Keratinocyte (primary cell): ENCODE results near the gene MORF4L2. TPM values are rescaled to one million over a fixed set of nuclear protein-coding genes. Genes with fewer than 3 reads are reported as not detected.

Experiments
- DNase-seq: peaks from one replicate; pipeline ENCODE4 v3.0.0-alpha.2; 2011; ENCODE audit warnings: low read depth, missing footprints, low spot score
- FAIRE-seq: peaks from 2 replicates; lab custom pipeline; 2011; peaks lifted over from hg19 to GRCh38; lab: Jason Lieb, UNC
- H2AFZ ChIP-seq: 2 replicates; pipeline ENCODE4 v1.6.0; 2012; ENCODE audit warnings: low read length, control low read depth, inconsistent platforms; ENCODE audit not compliant: control insufficient read depth
- H3K27ac ChIP-seq: 2 replicates; pipeline ENCODE4 v1.5.1; 2011; ENCODE audit warnings: low read length; ENCODE audit not compliant: control insufficient read depth, insufficient read depth
- H3K27me3 ChIP-seq: 3 replicates; pipeline ENCODE4 v1.6.0; 2011; ENCODE audit warnings: low read length; ENCODE audit not compliant: control insufficient read depth, insufficient read depth; ENCODE audit errors: extremely low read depth
- H3K36me3 ChIP-seq, 2 experiments: 2 replicates in 1 of 2; 3 replicates in 1 of 2; pipeline ENCODE4 v1.5.1; 2011; ENCODE audit warnings: low read length in 2 of 2, mild to moderate bottlenecking in 1 of 2; ENCODE audit not compliant: control insufficient read depth in 2 of 2, insufficient read depth in 2 of 2; ENCODE audit errors: extremely low read depth in 1 of 2
- H3K4me1 ChIP-seq: 3 replicates; pipeline ENCODE4 v1.5.1; 2011; ENCODE audit warnings: low read length; ENCODE audit not compliant: control insufficient read depth, insufficient read depth; ENCODE audit errors: extremely low read depth
- H3K4me2 ChIP-seq: 3 replicates; pipeline ENCODE4 v1.6.0; 2011; ENCODE audit warnings: low read depth, low read length; ENCODE audit not compliant: control insufficient read depth, insufficient read depth; ENCODE audit errors: extremely low read depth
- H3K4me3 ChIP-seq, 3 experiments: fragments of 200-600 bp in 1 of 3; sonication (generic) in 1 of 3; 2 replicates in 2 of 3; 3 replicates in 1 of 3; pipeline ENCODE4 v1.5.1; 2011 to 2016; ENCODE audit warnings: low read length in 3 of 3, mild to moderate bottlenecking in 3 of 3, control low read depth in 2 of 3, inconsistent platforms in 1 of 3, low read depth in 1 of 3, mixed read lengths in 1 of 3, mixed run types in 1 of 3, moderate library complexity in 1 of 3; ENCODE audit not compliant: control insufficient read depth in 2 of 3, insufficient read depth in 2 of 3; ENCODE audit errors: extremely low read depth in 1 of 3
- H3K79me2 ChIP-seq: 2 replicates; pipeline ENCODE4 v1.6.0; 2012; ENCODE audit warnings: low read length; ENCODE audit not compliant: control insufficient read depth, insufficient read depth
- H3K9ac ChIP-seq: 3 replicates; pipeline ENCODE4 v1.6.0; 2011; ENCODE audit warnings: low read length; ENCODE audit not compliant: control insufficient read depth, insufficient read depth; ENCODE audit errors: extremely low read depth
- H3K9me1 ChIP-seq: 3 replicates; pipeline ENCODE4 v1.6.0; 2011; ENCODE audit warnings: low read length; ENCODE audit not compliant: control insufficient read depth, insufficient read depth; ENCODE audit errors: extremely low read depth
- H3K9me3 ChIP-seq: 2 replicates; pipeline ENCODE4 v1.5.1; 2012; ENCODE audit warnings: low read depth, low read length; ENCODE audit not compliant: control insufficient read depth
- H4K20me1 ChIP-seq: 3 replicates; pipeline ENCODE4 v1.6.0; 2011; ENCODE audit warnings: low read length; ENCODE audit not compliant: control insufficient read depth, insufficient read depth; ENCODE audit errors: extremely low read depth
- CTCF ChIP-seq, 3 experiments: IDR thresholded peaks in 1 of 3; conservative IDR thresholded peaks in 1 of 3; optimal IDR thresholded peaks in 1 of 3; 2 replicates in 2 of 3; 3 replicates in 1 of 3; pipeline versions ENCODE3 to v1.5.1; 2011; ENCODE audit warnings: low read length in 3 of 3, mild to moderate bottlenecking in 3 of 3, moderate library complexity in 2 of 3, control low read depth in 1 of 3, inconsistent platforms in 1 of 3; ENCODE audit not compliant: insufficient read depth in 2 of 3; ENCODE audit errors: extremely low read depth in 1 of 3
- EZH2 ChIP-seq: IDR thresholded peaks from one replicate; pipeline ENCODE4 v1.6.1; 2012; ENCODE audit warnings: inconsistent platforms, mild to moderate bottlenecking, low read length, moderate library complexity
- dilution Hi-C: fragments of 300-500 bp; cut with MboI; formaldehyde crosslinking; loops from one replicate; pipeline ENCODE4 v1.7.0; 2020; ENCODE audit warnings: low sequenced_read_pairs; ENCODE audit not compliant: extremely low pct_ligation_motif_present
- polyA plus RNA-seq, 5 experiments: library from polyadenylated mRNA; depleted of rRNA in 3 of 5; stranded (reverse) in 3 of 5; stranded (forward) in 1 of 5; unstranded in 1 of 5; fragments of >200 nt; gene quantifications; 1 replicate in 1 of 5; 2 replicates in 3 of 5; 3 replicates in 1 of 5; pipeline versions ENCODE4 v1.2.1 to v1.2.3, GENCODE V29; 2011 to 2012; ENCODE audit warnings: missing spikeins in 2 of 5, low read depth in 1 of 5, low replicate concordance in 1 of 5

MORF4L2 gene
- polyA plus RNA-seq, 1 donor (not counting 4 experiments of a cell fraction or from before 2014, with no cell fraction given), result 648 TPM

- no peak overlapping the region for H3K9ac ChIP-seq
- H3K9me3 ChIP-seq, result no peaks in the 10 kb centered on the region
- H3K4me1 ChIP-seq, result no peaks in the 10 kb centered on the region
- H3K9me1 ChIP-seq, result no peaks in the 10 kb centered on the region
- peaks cover 6 to 10% of the 10 kb centered on the region in 2 experiments for H3K36me3 ChIP-seq
- H3K4me3 ChIP-seq, result no peak overlapping the region
- dilution Hi-C loops, result no loop called here
- H2AFZ ChIP-seq, result no peak overlapping the region
- peaks cover 27% of the 10 kb centered on the region for H3K79me2 ChIP-seq
- DNase-seq, result no peak
- TF ChIP-seq CTCF (optimal IDR thresholded peaks at IDR 0.05 in 1 of 3, IDR thresholded peaks at IDR 0.05 in 1 of 3, conservative IDR thresholded peaks at IDR 0.05 in 1 of 3; ENCODE audit: extremely low read depth in 1 of 3, insufficient read depth in 2 of 3, low read length in 3 of 3), result no peak
- no peak for TF ChIP-seq EZH2
- no peak overlapping the region for H3K4me2 ChIP-seq
- FAIRE-seq, result no peak
- H3K27me3 ChIP-seq, result no peaks in the 10 kb centered on the region
- no peak overlapping the region for H3K27ac ChIP-seq
- H4K20me1 ChIP-seq, result peaks cover 3% of the 10 kb centered on the region
These were observed 5.1 kb downstream of the MORF4L2 start for GRCh38 chrX:103681443-103681842.

GRCh38 chrX:103678199-103678993 is 8.1 kb downstream of the MORF4L2 start:
- no peak overlapping the region for H3K4me2 ChIP-seq
- H3K9ac ChIP-seq, result no peak overlapping the region
- no peak for FAIRE-seq

More at GRCh38 chrX:103678199-103678993, 8.1 kb downstream of the MORF4L2 start:
- no peaks in the 10 kb centered on the region for H3K27me3 ChIP-seq
- H3K9me3 ChIP-seq, result no peaks in the 10 kb centered on the region
- no peaks in the 10 kb centered on the region for H4K20me1 ChIP-seq
- dilution Hi-C loops, result no loop called here
- no peaks in the 10 kb centered on the region for H3K79me2 ChIP-seq
- H3K36me3 ChIP-seq, result peaks cover 0 to 7% of the 10 kb centered on the region in 2 experiments
- H3K9me1 ChIP-seq, result no peaks in the 10 kb centered on the region
- DNase-seq, result no peak
- H3K27ac ChIP-seq, result no peak overlapping the region
- no peak for TF ChIP-seq CTCF (optimal IDR thresholded peaks at IDR 0.05 in 1 of 3, IDR thresholded peaks at IDR 0.05 in 1 of 3, conservative IDR thresholded peaks at IDR 0.05 in 1 of 3; ENCODE audit: extremely low read depth in 1 of 3, insufficient read depth in 2 of 3, low read length in 3 of 3)
- no peak for TF ChIP-seq EZH2
- no peak overlapping the region for H3K4me3 ChIP-seq
- no peak overlapping the region for H2AFZ ChIP-seq
- H3K4me1 ChIP-seq, result no peaks in the 10 kb centered on the region
